Natural killer cell (primary cell): Measurements from ENCODE around the gene MDGA2. TPM values are rescaled to one million over a fixed set of nuclear protein-coding genes. Genes with fewer than 3 reads are reported as not detected.

Experiments used
- ATAC-seq, 3 donors: fragments of 150-1000 bp in 2 of 3; fragments of 200-7000 bp in 1 of 3; cut with Tn5 transposase; 1 replicate in 1 of 3; 2 replicates in 2 of 3; pipeline ENCODE4 v1.10.0; 2021; ENCODE audit warnings: mild to moderate bottlenecking in 2 of 3, moderate library complexity in 2 of 3
- DNase-seq, 2 donors: peaks; one replicate each; pipeline versions ENCODE4 v3.0.0 to v3.0.0-alpha.2; 2013 to 2021; ENCODE audit warnings: mixed read lengths in 1 of 2
- H3K27ac ChIP-seq: one replicate; pipeline ENCODE4 v1.5.1; 2013; ENCODE audit warnings: mild to moderate bottlenecking, low read length
- H3K27me3 ChIP-seq: one replicate; pipeline ENCODE4 v1.6.1; 2013; ENCODE audit warnings: low read length; ENCODE audit not compliant: control insufficient read depth, insufficient read depth
- H3K36me3 ChIP-seq: one replicate; pipeline ENCODE4 v1.6.1; 2013; ENCODE audit warnings: low read length; ENCODE audit not compliant: control insufficient read depth, insufficient read depth
- H3K4me1 ChIP-seq: one replicate; pipeline ENCODE4 v1.6.1; 2013; ENCODE audit warnings: low read length; ENCODE audit not compliant: control insufficient read depth, insufficient read depth
- H3K4me3 ChIP-seq: one replicate; pipeline ENCODE4 v1.5.1; 2013; ENCODE audit warnings: low read length
- H3K9me3 ChIP-seq: one replicate; pipeline ENCODE4 v1.6.1; 2013; ENCODE audit warnings: low read length; ENCODE audit not compliant: control insufficient read depth, insufficient read depth
- H3K27ac Mint-ChIP-seq, 2 donors: one replicate each; pipeline ENCODE4 v1.8.0; 2022; ENCODE audit warnings: mild to moderate bottlenecking in 2 of 2, mixed read lengths in 2 of 2, moderate library complexity in 1 of 2
- H3K27me3 Mint-ChIP-seq, 2 donors: one replicate each; pipeline ENCODE4 v1.8.0; 2022; ENCODE audit warnings: low read depth in 2 of 2, mixed read lengths in 2 of 2
- H3K36me3 Mint-ChIP-seq: one replicate; pipeline ENCODE4 v1.8.0; 2022; ENCODE audit warnings: mixed read lengths
- H3K4me1 Mint-ChIP-seq, 2 donors: one replicate each; pipeline ENCODE4 v1.8.0; 2022; ENCODE audit warnings: mixed read lengths in 2 of 2
- H3K4me3 Mint-ChIP-seq: one replicate; pipeline ENCODE4 v1.8.0; 2022; ENCODE audit warnings: mild to moderate bottlenecking, moderate library complexity, mixed read lengths
- H3K9me3 Mint-ChIP-seq, 2 donors: one replicate each; pipeline ENCODE4 v1.8.0; 2022; ENCODE audit warnings: mixed read lengths in 2 of 2
- CTCF ChIP-seq: fragments of 200-600 bp; IDR thresholded peaks from one replicate; pipeline ENCODE4 v1.8.0; 2022; ENCODE audit warnings: antibody characterized with exemption
- WGBS: methylation state at CpG from one replicate; pipeline ENCODE4 v1.1.7; 2013; ENCODE audit warnings: missing lambda C conversion rate; ENCODE audit not compliant: insufficient coverage; 5-methylcytosine and 5-hydroxymethylcytosine counted together
- intact Hi-C: fragments of 100-400 bp; cut with micrococcal nuclease; formaldehyde crosslinking; loops from one replicate; pipeline ENCODE4 v1.14.2; 2022
- total RNA-seq, 4 donors: library from RNA; stranded (reverse); fragments of 120-200 nt in 1 of 4; gene quantifications; one replicate each; pipeline versions ENCODE4 v1.2.3 to v1.2.4, GENCODE V29; 2013 to 2022

The MDGA2 gene
- total RNA-seq, 3 donors from 2014 or later (not counting 1 experiment from before 2014, with no cell fraction given): not detected

GRCh38 chr14:47485421-47485820, 190.0 kb downstream of the MDGA2 start:
- DNase-seq: no peak
- H3K27me3 Mint-ChIP-seq: no peaks in the 10 kb centered on the region
- Histone ChIP-seq H3K4me1 (no peaks in the 10 kb centered on the region), H3K36me3 (no peaks in the 10 kb centered on the region), H3K27me3 (no peaks in the 10 kb centered on the region), H3K4me3 (no peak overlapping the region), H3K9me3 (no peaks in the 10 kb centered on the region), H3K27ac (no peak overlapping the region)
- H3K4me3 Mint-ChIP-seq: no peak overlapping the region
- H3K4me1 Mint-ChIP-seq: no peaks in the 10 kb centered on the region
- WGBS: 81% methylated on average over 2 of the region's 2 CpGs
- H3K9me3 Mint-ChIP-seq: peaks cover 17 to 22% of the 10 kb centered on the region in 2 donors
- intact Hi-C loops: no loop called here
- H3K27ac Mint-ChIP-seq: no peak overlapping the region
- TF ChIP-seq CTCF: no peak
- no peaks in the 10 kb centered on the region for H3K36me3 Mint-ChIP-seq
- ATAC-seq: no peak

GRCh38 chr14:47483449-47483848, 192.0 kb downstream of the MDGA2 start:
- Mint-ChIP-seq H3K36me3 (no peaks in the 10 kb centered on the region), H3K4me1 (no peaks in the 10 kb centered on the region), H3K9me3 (peaks cover 20 to 21% of the 10 kb centered on the region in 2 donors), H3K4me3 (no peak overlapping the region), H3K27me3 (no peaks in the 10 kb centered on the region), H3K27ac (no peak overlapping the region)
- no peak for TF ChIP-seq CTCF
- no peak overlapping the region for H3K4me3 ChIP-seq
- no peaks in the 10 kb centered on the region for H3K9me3 ChIP-seq
- no peaks in the 10 kb centered on the region for H3K36me3 ChIP-seq
- H3K27ac ChIP-seq: no peak overlapping the region
- ATAC-seq: no peak
- no peak for DNase-seq
- intact Hi-C loops: no loop called here
- H3K27me3 ChIP-seq: no peaks in the 10 kb centered on the region
- no peaks in the 10 kb centered on the region for H3K4me1 ChIP-seq

DNA sequence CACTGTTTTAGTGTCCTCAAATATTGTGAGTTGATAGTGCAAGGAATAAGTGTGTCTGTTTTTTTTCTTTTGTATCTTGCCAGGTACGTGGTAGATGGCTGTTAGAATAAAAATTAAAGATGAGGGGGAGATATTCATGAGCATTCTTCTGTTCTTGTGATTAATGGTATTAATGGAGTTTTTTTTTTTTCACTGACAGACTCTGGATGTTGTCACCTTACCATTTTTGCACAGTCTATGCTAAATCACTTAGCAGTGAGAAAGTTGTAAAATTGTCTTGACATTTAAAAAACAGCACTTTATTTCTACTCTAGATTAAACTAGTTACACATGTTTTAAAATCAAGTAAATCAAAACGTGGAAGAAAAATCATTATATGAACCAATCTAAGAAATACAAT, 204.3 kb downstream of the MDGA2 start:
- Histone ChIP-seq H3K4me3 (no peak overlapping the region), H3K4me1 (no peaks in the 10 kb centered on the region), H3K27me3 (no peaks in the 10 kb centered on the region), H3K27ac (no peak overlapping the region), H3K9me3 (no peaks in the 10 kb centered on the region), H3K36me3 (no peaks in the 10 kb centered on the region)
- Mint-ChIP-seq H3K27ac (no peak overlapping the region), H3K9me3 (peaks cover 21 to 28% of the 10 kb centered on the region in 2 donors), H3K36me3 (peaks cover 9% of the 10 kb centered on the region), H3K27me3 (no peaks in the 10 kb centered on the region), H3K4me1 (no peaks in the 10 kb centered on the region), H3K4me3 (no peak overlapping the region)
- no peak for TF ChIP-seq CTCF
- intact Hi-C loops: no loop called here
- DNase-seq (no peak), ATAC-seq (no peak)
- 20% methylated on average over 1 of the region's 2 CpGs for WGBS

DNA sequence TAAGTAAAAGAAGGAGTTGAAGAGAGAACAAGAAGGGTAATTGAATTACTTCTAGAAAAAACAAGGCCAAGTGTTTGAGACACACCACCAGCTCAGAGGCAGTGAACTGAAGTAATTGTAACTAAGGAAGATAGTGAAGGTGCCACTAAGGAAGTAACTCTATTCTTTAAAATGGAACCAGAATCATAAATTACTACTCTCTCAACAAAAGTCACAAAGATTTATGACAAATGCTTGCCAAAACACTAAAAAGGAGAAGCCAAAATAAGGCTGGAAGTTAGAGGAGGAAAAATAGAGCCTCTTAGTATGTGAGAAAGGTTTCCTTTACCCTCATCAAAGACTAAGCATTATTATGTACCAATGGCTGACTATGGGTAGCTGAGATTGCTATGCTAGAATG, 208.5 kb downstream of the MDGA2 start:
- no peaks in the 10 kb centered on the region for H3K27me3 Mint-ChIP-seq
- no peaks in the 10 kb centered on the region for H3K36me3 Mint-ChIP-seq
- no peak for ATAC-seq

More for the DNA sequence above, 208.5 kb downstream of the MDGA2 start:
- Mint-ChIP-seq H3K27ac (no peak overlapping the region), H3K4me3 (no peak overlapping the region), H3K9me3 (peaks cover 12 to 14% of the 10 kb centered on the region in 2 donors), H3K4me1 (no peaks in the 10 kb centered on the region)
- Histone ChIP-seq H3K36me3 (no peaks in the 10 kb centered on the region), H3K9me3 (no peaks in the 10 kb centered on the region), H3K27ac (no peak overlapping the region), H3K27me3 (no peaks in the 10 kb centered on the region), H3K4me3 (no peak overlapping the region), H3K4me1 (no peaks in the 10 kb centered on the region)
- no peak for DNase-seq
- no peak for TF ChIP-seq CTCF
- intact Hi-C loops: no loop called here
